Left lobe of liver (tissue), 2 donors: ENCODE measurements around the gene MAGI2. TPM values are rescaled to one million over a fixed set of nuclear protein-coding genes. Genes with fewer than 3 reads are reported as not detected.
A peak's percentile ranks its signal among the peaks of the same experiment; 100 is the strongest.

Source experiments
- ATAC-seq: fragments of 200-7000 bp; cut with Tn5 transposase; one replicate; pipeline ENCODE4 v1.9.1; 2020; ENCODE audit warnings: mild to moderate bottlenecking, moderate library complexity
- DNase-seq: peaks from one replicate; pipeline ENCODE4 v3.0.0-alpha.2; 2020; ENCODE audit warnings: low spot score
- total RNA-seq: library from RNA; stranded (reverse); gene quantifications from one replicate; pipeline ENCODE4 v1.2.1, GENCODE V29; 2021
- donor health status: DM: no; HTN: no; CAD: no; lungs with moderate emphysema.
- donor health status: DM: no; HTN: yes; CAD: no.

The MAGI2 gene
- total RNA-seq, 1 donor from 2014 or later, result 2.9 TPM

- ATAC-seq (no peak), DNase-seq (no peak)
These were observed 272.9 kb downstream of the MAGI2 start for GRCh38 chr7:79180533-79180932.

- peak; percentile 89 for ATAC-seq
- DNase-seq, result no peak
These were observed 276.5 kb downstream of the MAGI2 start for GRCh38 chr7:79176859-79177477.

GRCh38 chr7:79175374-79175773 lies 278.1 kb downstream of the MAGI2 start:
- DNase-seq (no peak), ATAC-seq (no peak)

GRCh38 chr7:79165225-79165624 lies 288.2 kb downstream of the MAGI2 start:
- DNase-seq, result no peak
- ATAC-seq, result no peak

- DNase-seq (no peak), ATAC-seq (no peak)
These were observed 294.3 kb downstream of the MAGI2 start for GRCh38 chr7:79159040-79159664.

GRCh38 chr7:79157281-79157680 lies 296.2 kb downstream of the MAGI2 start:
- DNase-seq, result no peak
- ATAC-seq, result no peak

- no peak for ATAC-seq
- no peak for DNase-seq
These were observed 303.6 kb downstream of the MAGI2 start for GRCh38 chr7:79149831-79150230.

GRCh38 chr7:79142706-79143105 lies 310.8 kb downstream of the MAGI2 start:
- DNase-seq (no peak), ATAC-seq (no peak)

GRCh38 chr7:79141252-79141651 lies 312.2 kb downstream of the MAGI2 start:
- no peak for ATAC-seq
- DNase-seq, result no peak

- no peak for ATAC-seq
- no peak for DNase-seq
These were observed 315.5 kb downstream of the MAGI2 start for GRCh38 chr7:79137942-79138341.

- no peak for DNase-seq
- ATAC-seq, result no peak
These were observed 320.5 kb downstream of the MAGI2 start for GRCh38 chr7:79132844-79133451.

- DNase-seq, result no peak
- no peak for ATAC-seq
These were observed 322.8 kb downstream of the MAGI2 start for GRCh38 chr7:79130715-79131114.

GRCh38 chr7:79124331-79124730 lies 329.1 kb downstream of the MAGI2 start:
- ATAC-seq, result no peak
- no peak for DNase-seq

- ATAC-seq, result no peak
- no peak for DNase-seq
These were observed 335.3 kb downstream of the MAGI2 start for GRCh38 chr7:79118143-79118542.

GRCh38 chr7:79096361-79096805 lies 357.1 kb downstream of the MAGI2 start:
- no peak for DNase-seq
- ATAC-seq, result no peak

GRCh38 chr7:79093421-79093820 lies 360.0 kb downstream of the MAGI2 start:
- DNase-seq, result no peak
- ATAC-seq, result no peak

GRCh38 chr7:79091661-79092060 lies 361.8 kb downstream of the MAGI2 start:
- ATAC-seq (no peak), DNase-seq (no peak)

- ATAC-seq (no peak), DNase-seq (no peak)
These were observed 362.5 kb downstream of the MAGI2 start for GRCh38 chr7:79091011-79091410.

GRCh38 chr7:79090543-79090942 lies 362.9 kb downstream of the MAGI2 start:
- DNase-seq, result no peak
- ATAC-seq, result no peak

- ATAC-seq, result no peak
These were observed 369.0 kb downstream of the MAGI2 start for GRCh38 chr7:79084423-79084822.

GRCh38 chr7:79079919-79080554 lies 373.4 kb downstream of the MAGI2 start:
- ATAC-seq (no peak), DNase-seq (no peak)

More at GRCh38 chr7:79084423-79084822, 369.0 kb downstream of the MAGI2 start:
- no peak for DNase-seq

- peak; percentile 24 for ATAC-seq
- DNase-seq, result no peak
These were observed 375.2 kb downstream of the MAGI2 start for GRCh38 chr7:79078273-79078672.
